Fibroblast of mammary gland (primary cell): ENCODE results near the gene CITED4.

Source experiments
- DNase-seq: peaks from one replicate; pipeline ENCODE4 v3.0.0-alpha.2; 2010; ENCODE audit warnings: low read depth
- H3K4me3 ChIP-seq: 2 replicates; pipeline ENCODE4 v1.5.1; 2011; ENCODE audit warnings: low read depth, mild to moderate bottlenecking, low read length, moderate library complexity; ENCODE audit not compliant: control insufficient read depth
- CTCF ChIP-seq: conservative IDR thresholded peaks from 2 replicates; pipeline ENCODE4 v1.5.1; 2011; ENCODE audit warnings: low read depth, low read length, inconsistent platforms; ENCODE audit not compliant: control insufficient read depth, insufficient read depth

Gene CITED4

GRCh38 chr1:40822890-40823289, 39.3 kb downstream of the CITED4 start:
- no peak for DNase-seq
- no peak for TF ChIP-seq CTCF
- no peak overlapping the region for H3K4me3 ChIP-seq

GRCh38 chr1:40820911-40821693, 41.1 kb downstream of the CITED4 start:
- H3K4me3 ChIP-seq, result no peak overlapping the region
- no peak for TF ChIP-seq CTCF

GRCh38 chr1:40820251-40820797, 41.8 kb downstream of the CITED4 start:
- H3K4me3 ChIP-seq, result no peak overlapping the region
- no peak for DNase-seq
- TF ChIP-seq CTCF, result no peak

More at GRCh38 chr1:40820911-40821693, 41.1 kb downstream of the CITED4 start:
- no peak for DNase-seq

- no peak overlapping the region for H3K4me3 ChIP-seq
- TF ChIP-seq CTCF, result no peak
- DNase-seq, result no peak
Measured at GRCh38 chr1:40819101-40819500, 43.1 kb downstream of the CITED4 start.

- DNase-seq, result peak; percentile 7
- peak overlapping the region; percentile 29 for H3K4me3 ChIP-seq
- TF ChIP-seq CTCF, result no peak
Measured at GRCh38 chr1:40818264-40818961, 43.8 kb downstream of the CITED4 start.

GRCh38 chr1:40817791-40818263, 44.3 kb downstream of the CITED4 start:
- no peak for DNase-seq
- H3K4me3 ChIP-seq, result no peak overlapping the region
- TF ChIP-seq CTCF, result no peak
